NT2/D1 (cell line): Measurements from ENCODE around the gene TNFRSF17.

Source experiments
- SUZ12 ChIP-seq: IDR thresholded peaks from 2 replicates; pipeline ENCODE4 v1.6.1; 2011; ENCODE audit not compliant: insufficient read length, insufficient read depth; ENCODE audit errors: extremely low read depth
- YY1 ChIP-seq: IDR thresholded peaks from 2 replicates; pipeline ENCODE4 v1.6.1; 2011; ENCODE audit not compliant: insufficient read length, insufficient read depth
- ZNF274 ChIP-seq: IDR thresholded peaks from 2 replicates; pipeline ENCODE4 v1.6.1; 2011; ENCODE audit warnings: mild to moderate bottlenecking, low read depth, low read length

DNA sequence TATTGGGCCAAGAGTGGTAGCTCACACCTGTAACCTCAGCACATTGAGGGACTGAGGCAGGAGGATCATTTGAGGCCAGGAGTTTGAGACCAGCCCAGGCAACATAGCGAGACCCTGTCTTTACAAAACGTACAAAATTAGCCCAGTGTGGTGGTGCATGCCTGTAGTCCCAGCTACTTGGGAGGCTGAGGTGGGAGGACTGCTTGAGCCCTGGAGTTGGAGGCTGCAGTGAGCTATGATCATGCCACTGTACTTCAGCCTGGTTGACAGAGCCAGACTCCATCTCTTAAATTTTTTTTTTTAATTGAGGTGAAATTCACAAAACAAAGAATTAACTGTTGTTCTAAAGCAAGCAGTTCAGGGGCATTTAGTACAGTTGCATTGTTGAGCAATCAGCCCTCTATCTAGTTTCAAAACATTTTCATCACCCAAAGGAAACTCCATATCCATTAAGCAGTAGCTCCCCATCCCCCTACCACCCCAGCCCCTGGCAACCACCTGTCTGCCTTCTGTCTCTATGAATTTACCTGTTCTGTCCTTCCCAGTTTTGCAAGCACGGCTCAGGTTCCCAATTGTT, 27.1 kb downstream of the TNFRSF17 start:
- TF ChIP-seq YY1 (no peak), ZNF274 (no peak), SUZ12 (no peak)
